GM21529 (cell line): ENCODE results near the gene FOXD4L1.
"Not testable (repeated sequence)": the region's sequence is repeated elsewhere in the genome, so short reads cannot be mapped to it uniquely, and the experiment has no call there.

Experiments used
- ATAC-seq: cut with Tn5 transposase; IDR thresholded peaks from one replicate; pipeline ENCODE4 v1.9.1; 2021; ENCODE audit not compliant: unreplicated experiment

The FOXD4L1 gene

DNA sequence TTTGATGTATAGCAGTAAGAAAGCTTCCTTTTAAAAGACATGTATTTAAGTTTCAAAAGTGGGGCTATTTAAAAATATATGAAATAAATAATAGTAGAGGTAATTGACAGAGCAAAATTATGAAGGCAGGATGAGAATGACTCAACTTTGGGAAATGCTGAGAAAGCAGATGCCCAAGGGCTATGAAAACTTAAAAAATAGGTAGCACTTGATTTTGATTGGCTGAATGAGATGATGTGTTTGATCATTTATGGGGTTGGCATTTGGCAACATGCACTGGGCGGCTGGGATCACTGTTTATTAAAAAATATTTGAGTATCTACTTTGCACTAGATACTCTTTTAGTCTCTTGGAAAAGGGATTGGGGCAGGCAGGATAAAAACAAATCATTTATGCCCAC lies 26.5 kb downstream of the FOXD4L1 start:
- ATAC-seq, result not testable (repeated sequence)

DNA sequence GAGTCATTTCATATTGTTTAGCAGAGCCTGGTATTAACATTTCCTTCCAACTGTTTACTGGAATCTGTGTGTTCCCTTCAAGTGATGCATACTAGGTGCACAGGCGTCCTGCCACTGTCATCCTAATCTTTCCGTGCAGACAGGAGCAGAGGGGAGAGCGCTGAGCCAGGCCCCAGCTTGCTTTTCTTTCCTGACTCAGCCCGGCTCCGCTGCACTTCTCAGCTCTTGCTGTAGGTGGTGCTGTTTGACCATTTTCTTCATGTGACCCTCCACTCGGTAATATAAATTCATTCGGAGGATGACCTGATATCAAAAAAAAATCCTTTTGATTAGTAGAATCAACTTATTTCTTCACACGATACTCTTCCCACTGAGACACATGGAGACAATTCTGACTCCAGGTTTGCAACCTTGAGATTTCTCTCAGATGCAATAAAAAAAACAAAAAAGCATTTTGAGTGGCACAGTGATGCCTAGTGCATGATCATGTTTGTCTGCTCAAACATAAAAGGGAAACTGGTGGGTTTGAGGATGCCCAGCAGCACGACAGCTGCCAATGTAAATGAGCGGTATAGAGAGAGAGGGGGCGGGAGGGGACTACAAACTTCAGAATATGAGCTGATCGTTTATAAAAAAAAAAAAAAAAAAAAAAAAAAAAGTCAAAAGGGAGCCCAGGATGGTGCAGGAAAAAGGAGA lies 29.0 kb downstream of the FOXD4L1 start:
- ATAC-seq, result peak; percentile 79

DNA sequence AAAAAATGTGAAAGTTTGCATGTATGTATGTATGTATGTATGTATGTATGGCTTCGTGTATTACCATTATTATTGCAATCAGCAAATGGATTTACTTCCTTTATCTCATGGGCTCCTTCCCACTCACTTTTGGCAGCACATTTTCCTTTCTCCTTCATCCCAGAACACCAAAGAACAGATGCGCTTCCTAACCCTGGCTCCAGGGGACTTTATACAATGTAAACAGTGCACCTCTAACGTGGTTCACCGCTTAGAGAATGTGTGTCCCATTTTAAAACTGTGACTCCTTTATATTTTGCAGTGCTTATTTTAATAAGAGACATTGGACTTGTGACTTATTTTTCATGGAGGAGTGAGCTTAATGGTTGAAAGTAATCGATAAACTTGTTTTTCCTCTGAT lies 29.7 kb downstream of the FOXD4L1 start:
- not testable (repeated sequence) for ATAC-seq

DNA sequence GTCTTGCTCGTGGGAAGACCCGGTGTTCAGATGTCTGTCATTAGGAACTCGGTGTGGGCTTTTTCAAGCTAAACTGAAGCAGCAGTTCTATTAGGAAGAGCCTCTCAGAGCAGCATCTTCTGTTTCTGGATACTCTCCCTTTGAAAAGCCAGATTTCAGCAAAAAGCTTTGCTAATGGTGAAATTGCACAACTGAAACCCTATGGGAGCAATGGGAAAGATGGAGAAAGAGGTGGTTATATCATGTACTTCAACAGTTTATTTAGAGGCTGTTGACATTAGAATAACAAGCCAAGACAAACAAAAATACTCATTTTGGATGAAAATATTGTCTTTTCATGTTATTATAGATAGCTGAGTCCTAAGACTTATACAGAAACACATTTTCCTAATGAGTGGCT lies 30.4 kb downstream of the FOXD4L1 start:
- ATAC-seq, result not testable (repeated sequence)

DNA sequence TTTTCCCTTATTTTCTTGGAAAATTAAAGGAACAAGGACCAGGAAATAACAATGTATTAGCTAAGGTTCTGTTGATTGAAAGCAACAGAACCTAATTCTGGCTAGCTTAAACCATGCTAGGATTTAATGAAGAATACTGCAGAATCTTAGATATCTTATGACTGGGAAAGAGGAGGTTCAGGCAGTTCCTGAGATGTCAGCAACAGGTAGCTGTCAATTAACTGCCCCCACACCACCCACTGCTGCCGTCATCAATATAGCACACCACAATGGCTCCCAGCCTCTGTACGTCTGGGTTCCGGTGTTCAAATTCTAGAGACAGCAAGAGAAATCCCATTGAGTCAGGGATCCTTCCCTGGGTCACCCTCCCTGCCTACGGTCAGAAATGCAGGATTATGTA lies 34.5 kb downstream of the FOXD4L1 start:
- ATAC-seq, result not testable (repeated sequence)

DNA sequence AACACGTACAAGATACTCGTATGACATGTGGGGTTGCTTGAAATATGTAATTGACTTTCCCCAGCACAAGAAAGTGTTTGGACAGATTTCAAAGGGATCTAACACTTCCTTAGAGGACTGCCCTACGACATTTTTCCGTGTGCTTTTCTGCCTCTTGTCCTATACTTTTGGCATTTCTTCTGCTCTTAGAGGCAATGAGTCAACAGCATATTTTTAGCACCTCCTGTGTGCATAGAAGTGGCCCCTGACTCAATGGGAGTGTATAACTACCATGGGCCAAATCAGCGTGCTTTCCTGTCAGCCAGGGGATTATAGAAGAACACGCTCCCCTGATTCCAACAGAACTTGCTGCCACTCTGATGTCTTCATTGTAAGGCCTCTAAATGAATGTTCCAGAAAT lies 38.1 kb downstream of the FOXD4L1 start:
- not testable (repeated sequence) for ATAC-seq

DNA sequence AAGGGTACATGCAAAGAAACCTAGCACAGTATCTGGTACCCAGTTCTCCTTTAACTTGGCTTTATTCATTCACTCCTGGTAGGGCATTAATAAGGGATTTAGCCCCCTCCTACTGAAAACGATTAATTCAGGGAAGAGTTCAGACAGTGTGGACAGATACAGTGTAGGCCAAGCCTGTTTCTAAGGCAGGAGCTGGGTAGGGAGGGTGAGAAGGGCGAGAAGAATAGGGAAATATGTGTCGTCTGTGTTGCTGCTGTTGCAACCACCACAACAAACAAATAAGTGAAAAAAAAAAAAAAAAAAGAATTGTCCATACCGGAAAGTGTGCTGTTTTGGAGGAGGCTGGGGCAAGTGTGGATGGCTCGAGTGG lies 42.4 kb downstream of the FOXD4L1 start:
- ATAC-seq, result not testable (repeated sequence)

DNA sequence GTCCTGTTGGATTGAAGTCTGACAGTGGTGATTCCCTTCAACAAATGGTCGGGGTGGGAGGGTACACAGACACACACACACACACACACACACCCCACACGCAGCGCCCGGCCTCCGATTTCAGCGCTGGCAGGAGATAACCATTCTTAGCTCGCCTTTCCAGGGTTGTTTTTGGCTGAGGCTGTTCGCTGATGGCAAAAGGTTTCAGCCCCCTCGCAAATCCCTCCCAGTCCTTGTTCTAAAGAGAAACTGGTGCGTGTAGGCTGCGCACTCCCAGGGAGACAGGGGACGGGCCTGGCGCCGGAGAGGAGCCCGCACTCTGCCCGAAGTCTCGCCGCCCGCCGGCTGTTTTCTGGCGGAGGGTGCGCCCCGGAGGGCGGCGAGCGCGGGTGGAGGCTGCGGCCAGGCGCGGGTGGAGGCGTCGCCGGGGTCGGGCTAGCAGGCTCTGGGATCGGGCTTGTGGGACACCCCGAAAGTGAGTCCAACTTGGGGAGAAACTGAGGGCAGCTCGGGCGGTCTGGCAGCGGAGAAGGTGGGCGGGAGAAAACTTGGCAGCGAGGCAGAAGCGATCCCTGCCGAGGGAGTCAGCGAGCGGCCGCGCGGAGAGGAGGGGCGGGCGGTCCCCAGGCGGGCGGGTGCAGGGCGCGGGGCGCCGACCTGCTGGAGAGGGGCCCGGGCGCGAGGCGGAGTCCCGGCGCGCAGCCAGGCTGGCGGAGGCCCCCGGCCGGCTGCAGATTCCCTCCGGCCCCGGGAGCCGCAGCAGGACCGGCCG lies 42.9 kb downstream of the FOXD4L1 start:
- ATAC-seq, result not testable (repeated sequence)

DNA sequence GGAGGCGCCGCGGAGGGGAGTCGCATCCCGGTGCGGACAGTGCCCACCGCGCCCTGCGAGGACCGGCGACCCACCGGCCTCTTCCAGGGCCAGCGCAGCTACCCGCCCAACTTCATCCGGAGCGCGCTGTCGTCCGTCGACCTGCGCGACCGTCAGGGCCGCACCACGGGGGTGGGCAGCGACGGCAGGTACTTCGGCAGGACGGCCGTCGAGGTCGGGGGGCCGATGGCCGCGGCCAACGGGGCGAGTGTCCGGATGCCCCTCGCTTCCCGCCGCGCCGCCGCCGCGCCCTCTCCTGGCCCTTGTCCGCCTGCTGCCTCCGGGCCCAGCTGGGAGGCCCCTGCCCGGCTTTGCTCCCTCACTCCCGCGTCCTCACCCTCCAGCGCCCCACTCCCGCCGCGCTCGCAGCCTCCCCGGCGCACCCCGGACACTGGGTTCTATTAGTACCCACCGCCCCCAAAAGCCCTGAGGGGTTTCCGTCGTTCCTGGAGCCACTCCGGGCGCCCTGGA lies 43.6 kb downstream of the FOXD4L1 start:
- not testable (repeated sequence) for ATAC-seq

DNA sequence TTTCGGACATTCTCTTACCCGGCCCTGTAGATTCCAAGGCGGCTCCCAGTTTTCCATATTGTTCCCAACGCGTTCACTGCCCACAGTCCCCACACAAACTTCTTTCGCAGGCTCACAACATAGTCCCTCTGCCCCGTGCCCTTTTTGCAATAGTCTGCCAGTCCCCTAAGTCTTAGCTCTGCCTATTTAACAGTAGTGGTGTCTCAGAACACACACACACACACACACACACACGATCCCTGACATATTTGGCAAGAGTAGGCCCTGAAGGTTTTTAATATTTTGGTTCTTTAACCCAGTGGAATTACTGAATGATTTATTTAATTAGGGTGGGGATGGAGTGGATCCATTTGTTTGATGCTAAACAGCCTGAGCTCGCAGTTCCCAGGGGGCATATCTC lies 44.1 kb downstream of the FOXD4L1 start:
- not testable (repeated sequence) for ATAC-seq
